Activated T-cell treated with anti-CD3 and anti-CD28 coated beads, Interleukin-2, amount 50 U/mL, for 72 hours (primary cell): Measurements from ENCODE around the gene GLYR1. TPM values are rescaled to one million over a fixed set of nuclear protein-coding genes. Genes with fewer than 3 reads are reported as not detected.

Experiments used
- ATAC-seq, 2 donors: fragments of 150-1000 bp; cut with Tn5 transposase; replicated peaks in 1 of 2; 2 replicates each; pipeline ENCODE4 v1.10.0; 2021; ENCODE audit warnings: moderate library complexity in 2 of 2, mild to moderate bottlenecking in 1 of 2
- DNase-seq, 2 donors: peaks; one replicate each; pipeline ENCODE4 v3.0.0; 2021 to 2022; ENCODE audit warnings: mixed read lengths in 1 of 2
- H3K27ac Mint-ChIP-seq: one replicate; pipeline ENCODE4 v1.8.0; 2022; ENCODE audit warnings: mild to moderate bottlenecking, moderate library complexity, mixed read lengths
- H3K27me3 Mint-ChIP-seq: one replicate; pipeline ENCODE4 v1.8.0; 2022; ENCODE audit warnings: low read depth, mixed read lengths
- H3K36me3 Mint-ChIP-seq, 2 donors: one replicate each; pipeline ENCODE4 v1.8.0; 2022; ENCODE audit warnings: mixed read lengths in 2 of 2, mild to moderate bottlenecking in 1 of 2; ENCODE audit not compliant: insufficient read depth in 2 of 2
- H3K4me1 Mint-ChIP-seq: one replicate; pipeline ENCODE4 v1.8.0; 2022; ENCODE audit warnings: low read depth, mixed read lengths
- H3K4me3 Mint-ChIP-seq, 2 donors: one replicate each; pipeline ENCODE4 v1.8.0; 2022; ENCODE audit warnings: mild to moderate bottlenecking in 2 of 2, mixed read lengths in 2 of 2, moderate library complexity in 2 of 2
- H3K9me3 Mint-ChIP-seq, 2 donors: one replicate each; pipeline ENCODE4 v1.8.0; 2022; ENCODE audit warnings: mixed read lengths in 2 of 2
- total RNA-seq, 2 donors: library from RNA; stranded (reverse); gene quantifications; one replicate each; pipeline ENCODE4 v1.2.3, GENCODE V29; 2022

The GLYR1 gene
- total RNA-seq, 2 donors from 2014 or later, result 54.9 to 63.6 TPM

- no peak overlapping the region for H3K4me3 Mint-ChIP-seq
- H3K27me3 Mint-ChIP-seq, result no peaks in the 10 kb centered on the region
- DNase-seq (no peak), ATAC-seq (no peak)
- no peaks in the 10 kb centered on the region for H3K9me3 Mint-ChIP-seq
- no peak overlapping the region for H3K27ac Mint-ChIP-seq
- H3K4me1 Mint-ChIP-seq, result no peaks in the 10 kb centered on the region
- no peaks in the 10 kb centered on the region for H3K36me3 Mint-ChIP-seq
Observed at GRCh38 chr16:4783251-4783950, 63.7 kb downstream of the GLYR1 start.

- DNase-seq (no peak), ATAC-seq (no peak)
- H3K27me3 Mint-ChIP-seq, result no peaks in the 10 kb centered on the region
- no peaks in the 10 kb centered on the region for H3K9me3 Mint-ChIP-seq
- H3K27ac Mint-ChIP-seq, result no peak overlapping the region
- H3K4me1 Mint-ChIP-seq, result no peaks in the 10 kb centered on the region
- H3K36me3 Mint-ChIP-seq, result no peaks in the 10 kb centered on the region
- H3K4me3 Mint-ChIP-seq, result no peak overlapping the region
Observed at GRCh38 chr16:4780235-4780634, 66.9 kb downstream of the GLYR1 start.

DNA sequence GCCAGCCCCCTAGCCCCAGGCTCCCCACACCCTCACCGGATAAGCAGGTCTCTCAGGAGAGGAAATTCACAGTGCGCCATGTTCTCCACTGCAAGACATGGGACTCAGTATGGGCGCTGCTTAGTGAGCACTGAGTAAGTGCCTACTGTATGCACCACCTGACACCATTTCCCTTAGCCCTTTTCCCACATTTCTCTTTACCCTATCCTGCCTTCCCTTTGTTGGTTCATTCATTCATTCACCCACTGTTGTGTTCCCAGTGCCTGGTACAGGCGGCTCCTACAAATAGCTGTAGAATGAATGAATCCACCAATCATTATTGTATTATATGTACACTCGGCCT is 69.1 kb downstream of the GLYR1 start:
- Mint-ChIP-seq H3K4me3 (no peak overlapping the region), H3K36me3 (no peaks in the 10 kb centered on the region), H3K27me3 (no peaks in the 10 kb centered on the region), H3K9me3 (no peaks in the 10 kb centered on the region), H3K4me1 (no peaks in the 10 kb centered on the region), H3K27ac (no peak overlapping the region)
- DNase-seq (no peak), ATAC-seq (no peak)

GRCh38 chr16:4777339-4778049 is 69.6 kb downstream of the GLYR1 start:
- Mint-ChIP-seq H3K36me3 (no peaks in the 10 kb centered on the region), H3K9me3 (no peaks in the 10 kb centered on the region), H3K27ac (no peak overlapping the region), H3K27me3 (no peaks in the 10 kb centered on the region), H3K4me3 (no peak overlapping the region), H3K4me1 (no peaks in the 10 kb centered on the region)
- DNase-seq, result no peak
- ATAC-seq, result no peak

DNA sequence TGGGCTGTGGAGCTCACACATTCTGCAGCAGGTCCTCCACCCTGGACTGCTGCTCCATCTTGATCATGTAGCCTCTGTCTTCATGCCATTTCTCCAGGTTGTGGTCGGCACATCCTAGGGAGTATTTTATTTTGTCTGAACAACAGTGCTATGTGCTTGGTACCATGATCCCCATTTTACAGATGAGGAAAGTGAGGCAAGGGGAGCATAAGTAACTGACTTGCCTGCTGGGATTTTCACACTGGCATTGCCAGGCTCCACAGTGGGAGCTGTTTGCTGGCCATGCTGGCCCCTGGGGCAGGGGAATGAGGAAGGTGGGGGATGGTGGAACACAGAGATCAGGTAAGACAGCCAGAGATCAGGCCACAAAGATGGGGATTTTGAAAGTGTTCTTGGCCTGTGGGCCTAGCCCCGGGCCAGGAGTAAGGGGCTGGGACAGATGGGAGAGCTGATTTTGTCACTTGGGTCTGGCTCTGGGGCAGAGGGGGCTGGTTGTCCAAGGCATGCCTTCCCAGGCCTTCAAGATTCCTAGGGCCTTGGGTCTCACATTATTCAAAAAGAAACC is 70.9 kb downstream of the GLYR1 start:
- Mint-ChIP-seq H3K27me3 (no peaks in the 10 kb centered on the region), H3K4me3 (no peak overlapping the region), H3K36me3 (no peaks in the 10 kb centered on the region), H3K27ac (no peak overlapping the region), H3K4me1 (no peaks in the 10 kb centered on the region), H3K9me3 (no peaks in the 10 kb centered on the region)
- DNase-seq (no peak), ATAC-seq (no peak)

DNA sequence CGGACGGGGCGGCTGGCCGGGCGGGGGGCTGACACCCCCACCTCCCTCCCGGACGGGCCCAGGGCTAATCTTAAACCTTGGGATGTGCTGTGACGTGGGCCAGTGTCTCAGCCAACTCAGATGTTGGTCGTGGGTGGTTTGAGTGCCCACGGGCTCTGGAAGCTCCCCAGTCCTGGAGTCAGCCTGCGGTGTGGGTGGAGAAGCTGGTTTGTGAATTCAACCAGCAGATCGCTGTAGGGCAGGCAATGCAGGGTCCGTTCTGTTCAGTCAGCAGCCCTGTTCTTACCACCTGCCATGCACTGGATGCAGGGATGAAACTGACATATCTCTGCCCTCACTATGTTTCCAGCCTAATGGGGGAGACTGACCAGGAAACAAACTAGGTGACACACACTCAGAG is 72.1 kb downstream of the GLYR1 start:
- Mint-ChIP-seq H3K27me3 (no peaks in the 10 kb centered on the region), H3K9me3 (no peaks in the 10 kb centered on the region), H3K4me1 (no peaks in the 10 kb centered on the region), H3K36me3 (no peaks in the 10 kb centered on the region), H3K27ac (no peak overlapping the region), H3K4me3 (no peak overlapping the region)
- DNase-seq, result no peak
- no peak for ATAC-seq

DNA sequence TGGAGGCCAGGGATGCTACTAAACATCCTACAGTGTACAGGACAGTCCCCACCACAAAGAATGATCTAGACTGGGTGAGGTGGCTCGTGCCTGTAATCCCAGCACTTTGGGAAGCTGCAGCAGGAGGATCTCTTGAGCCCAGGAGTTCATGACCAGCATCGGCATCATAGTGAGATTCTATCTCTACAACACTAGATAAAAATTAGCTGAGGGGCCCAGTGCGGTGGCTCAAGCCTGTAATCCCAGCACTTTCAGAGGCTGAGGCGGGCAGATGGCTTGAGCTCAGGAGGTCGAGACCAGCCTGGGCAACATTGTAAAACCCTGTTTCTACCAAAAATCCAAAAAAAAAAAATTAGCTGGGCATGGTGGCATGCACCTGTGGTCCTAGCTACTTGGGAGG is 74.7 kb downstream of the GLYR1 start:
- no peak for DNase-seq
- no peaks in the 10 kb centered on the region for H3K36me3 Mint-ChIP-seq

GRCh38 chr16:4771646-4772045 is 75.4 kb downstream of the GLYR1 start:
- DNase-seq (no peak), ATAC-seq (no peak)
- H3K4me3 Mint-ChIP-seq, result no peak overlapping the region
- H3K4me1 Mint-ChIP-seq, result peaks cover 22% of the 10 kb centered on the region
- H3K27ac Mint-ChIP-seq, result no peak overlapping the region
- H3K36me3 Mint-ChIP-seq, result no peaks in the 10 kb centered on the region
- H3K27me3 Mint-ChIP-seq, result no peaks in the 10 kb centered on the region
- no peaks in the 10 kb centered on the region for H3K9me3 Mint-ChIP-seq

More for the DNA sequence above, 74.7 kb downstream of the GLYR1 start:
- H3K4me3 Mint-ChIP-seq, result no peak overlapping the region
- H3K27ac Mint-ChIP-seq, result no peak overlapping the region
- no peaks in the 10 kb centered on the region for H3K27me3 Mint-ChIP-seq
- peaks cover 18% of the 10 kb centered on the region for H3K4me1 Mint-ChIP-seq
- ATAC-seq, result no peak
- H3K9me3 Mint-ChIP-seq, result no peaks in the 10 kb centered on the region

- Mint-ChIP-seq H3K27me3 (no peaks in the 10 kb centered on the region), H3K4me1 (peaks cover 31% of the 10 kb centered on the region), H3K36me3 (no peaks in the 10 kb centered on the region), H3K27ac (no peak overlapping the region), H3K4me3 (peak overlapping the region in 1 of 2 donors; percentile 95), H3K9me3 (no peaks in the 10 kb centered on the region)
- no peak for ATAC-seq
- no peak for DNase-seq
Observed at GRCh38 chr16:4769306-4769638, 77.8 kb downstream of the GLYR1 start.

DNA sequence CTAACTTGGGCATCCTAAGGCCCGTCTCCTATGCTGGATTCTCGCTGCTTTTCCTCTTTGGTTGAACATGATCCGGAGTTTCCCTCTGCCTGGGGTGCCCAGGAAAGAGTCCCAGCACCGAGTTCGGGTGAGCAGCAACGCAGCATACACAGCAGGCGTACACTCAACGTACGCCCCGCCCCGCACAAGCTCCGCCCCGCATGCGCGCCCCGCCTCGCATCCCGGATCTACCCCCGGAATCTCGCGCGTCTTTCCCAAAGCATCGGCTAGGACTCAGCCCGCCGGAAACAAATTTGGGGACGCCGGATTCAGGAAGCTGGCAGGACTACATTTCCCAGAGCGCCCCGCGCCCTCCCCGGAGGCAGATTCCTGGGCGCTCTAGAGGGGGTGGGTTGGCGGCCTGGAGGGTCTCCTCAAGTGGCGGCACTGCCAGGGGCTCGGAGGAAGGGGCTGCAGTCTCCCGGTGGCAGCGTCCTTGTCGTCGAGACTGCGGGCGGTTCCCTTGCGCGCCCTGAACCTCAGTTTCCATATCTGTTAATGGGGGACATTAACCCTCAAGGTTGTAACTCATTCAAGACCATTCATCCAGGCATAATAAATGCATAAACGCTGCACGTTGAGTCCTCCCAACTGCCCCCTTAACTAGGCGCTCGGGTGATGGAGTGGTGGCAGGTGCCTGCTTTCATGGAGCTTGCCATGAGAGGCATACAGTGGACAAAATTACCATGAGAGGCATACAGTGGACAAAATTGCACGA is 78.4 kb downstream of the GLYR1 start:
- peaks cover 31% of the 10 kb centered on the region for H3K4me1 Mint-ChIP-seq
- DNase-seq (peak; percentile 87 to 90), ATAC-seq (peak; percentile 75 to 79)
- peak overlapping the region; percentile 93 for H3K27ac Mint-ChIP-seq
- no peaks in the 10 kb centered on the region for H3K27me3 Mint-ChIP-seq
- H3K4me3 Mint-ChIP-seq, result peak overlapping the region; percentile 95 to 98
- H3K36me3 Mint-ChIP-seq, result no peaks in the 10 kb centered on the region
- no peaks in the 10 kb centered on the region for H3K9me3 Mint-ChIP-seq

DNA sequence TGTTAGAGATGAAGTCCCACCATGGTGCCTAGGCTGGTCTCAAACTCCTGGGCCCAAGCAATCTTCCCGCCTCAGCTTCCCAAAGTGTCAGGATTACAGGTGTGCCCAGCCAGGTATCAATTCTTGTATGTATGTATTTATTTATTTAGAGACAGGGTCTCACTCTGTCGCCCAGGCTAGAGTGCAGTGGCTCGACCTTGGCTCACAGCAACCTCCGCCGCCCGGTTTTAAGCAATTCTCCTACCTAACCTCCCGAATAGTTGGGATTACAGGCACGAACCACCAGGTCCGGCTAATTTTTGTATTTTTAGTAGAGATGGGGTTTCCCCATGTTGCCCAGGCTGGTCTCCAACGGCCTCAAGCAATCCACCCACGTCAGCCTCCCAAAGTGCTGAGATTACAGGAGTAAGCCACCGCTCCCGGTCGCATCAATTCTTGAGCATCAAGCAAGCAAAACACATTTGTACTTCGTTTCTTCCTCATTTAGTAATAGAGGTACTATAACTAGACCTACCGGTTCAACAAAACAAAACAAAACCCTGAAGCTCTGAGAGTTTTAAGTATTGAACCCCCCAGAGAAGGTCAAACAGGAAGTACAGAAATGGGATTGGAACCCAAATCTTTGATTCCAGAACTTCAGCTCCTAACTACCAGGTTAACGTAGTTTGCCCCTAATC is 79.1 kb downstream of the GLYR1 start:
- H3K27ac Mint-ChIP-seq, result peak overlapping the region; percentile 93
- no peaks in the 10 kb centered on the region for H3K9me3 Mint-ChIP-seq
- ATAC-seq (no peak), DNase-seq (peak in 1 of 2 donors; percentile 18)
- peaks cover 31% of the 10 kb centered on the region for H3K4me1 Mint-ChIP-seq
- no peaks in the 10 kb centered on the region for H3K27me3 Mint-ChIP-seq
- no peaks in the 10 kb centered on the region for H3K36me3 Mint-ChIP-seq
- H3K4me3 Mint-ChIP-seq, result peak overlapping the region; percentile 95 to 98

GRCh38 chr16:4766875-4767628 is 80.0 kb downstream of the GLYR1 start, which contains the start of gene ZNF500:
ZNF500 (minus strand) TSS chr16:4767162; CDS start chr16:4765978, 1,184 bp downstream.
- Mint-ChIP-seq H3K27me3 (no peaks in the 10 kb centered on the region), H3K9me3 (no peaks in the 10 kb centered on the region), H3K4me3 (peak within 1 kb of the TSS; percentile 95 to 98), H3K36me3 (no peaks in the 10 kb centered on the region), H3K27ac (peak within 1 kb of the TSS; percentile 93), H3K4me1 (peaks cover 31% of the 10 kb centered on the region)
- ATAC-seq (peak; percentile 87 to 94), DNase-seq (peak; percentile 97 to 99)
